Esophagus muscularis mucosa (tissue), 4 donors: ENCODE data around the gene ACP2.

Experiments
- EP300 ChIP-seq: sonication (generic); formaldehyde crosslinking; IDR thresholded peaks from one replicate; pipeline ENCODE4 v1.6.1; 2017; ENCODE audit warnings: antibody characterized with exemption
- POLR2A ChIP-seq: fragments of 450-650 bp; IDR thresholded peaks from one replicate; pipeline ENCODE4 v1.6.1; 2017; ENCODE audit warnings: antibody characterized with exemption, moderate library complexity, mild to moderate bottlenecking, low read depth
- TF ChIP-seq, protein P1 (sequence below), 3 experiments: fragments of 200-600 bp in 2 of 3; fragments of 450-650 bp in 1 of 3; sonication (generic) in 2 of 3; IDR thresholded peaks; one replicate each; pipeline ENCODE4 v1.5.1; 2017 to 2019; ENCODE audit warnings: antibody characterized with exemption in 3 of 3, mild to moderate bottlenecking in 2 of 3, moderate library complexity in 1 of 3

DNA sequence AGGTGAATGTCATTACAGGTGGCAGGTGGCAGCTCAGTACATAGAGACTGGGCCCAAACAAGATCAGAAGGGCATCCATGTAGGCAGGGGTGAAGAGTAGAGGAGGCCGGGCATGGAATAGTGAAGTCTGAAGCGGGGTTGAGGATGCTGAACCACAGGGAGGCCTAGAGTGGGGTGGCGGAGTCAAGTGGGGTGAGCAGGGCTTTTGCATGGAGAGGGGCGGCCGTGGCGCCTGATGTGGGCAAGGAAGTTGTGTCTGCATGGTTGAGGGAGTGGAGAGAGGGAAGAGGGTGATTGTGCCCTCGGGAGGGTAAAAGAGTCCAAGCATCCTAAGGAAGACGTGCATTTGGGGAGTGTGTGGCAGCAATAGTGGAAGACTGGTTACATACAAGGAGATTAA is 19.5 kb downstream of the ACP2 start:
- TF ChIP-seq, protein P1, sequence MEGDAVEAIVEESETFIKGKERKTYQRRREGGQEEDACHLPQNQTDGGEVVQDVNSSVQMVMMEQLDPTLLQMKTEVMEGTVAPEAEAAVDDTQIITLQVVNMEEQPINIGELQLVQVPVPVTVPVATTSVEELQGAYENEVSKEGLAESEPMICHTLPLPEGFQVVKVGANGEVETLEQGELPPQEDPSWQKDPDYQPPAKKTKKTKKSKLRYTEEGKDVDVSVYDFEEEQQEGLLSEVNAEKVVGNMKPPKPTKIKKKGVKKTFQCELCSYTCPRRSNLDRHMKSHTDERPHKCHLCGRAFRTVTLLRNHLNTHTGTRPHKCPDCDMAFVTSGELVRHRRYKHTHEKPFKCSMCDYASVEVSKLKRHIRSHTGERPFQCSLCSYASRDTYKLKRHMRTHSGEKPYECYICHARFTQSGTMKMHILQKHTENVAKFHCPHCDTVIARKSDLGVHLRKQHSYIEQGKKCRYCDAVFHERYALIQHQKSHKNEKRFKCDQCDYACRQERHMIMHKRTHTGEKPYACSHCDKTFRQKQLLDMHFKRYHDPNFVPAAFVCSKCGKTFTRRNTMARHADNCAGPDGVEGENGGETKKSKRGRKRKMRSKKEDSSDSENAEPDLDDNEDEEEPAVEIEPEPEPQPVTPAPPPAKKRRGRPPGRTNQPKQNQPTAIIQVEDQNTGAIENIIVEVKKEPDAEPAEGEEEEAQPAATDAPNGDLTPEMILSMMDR (IDR thresholded peaks at IDR 0.05): no peak
- TF ChIP-seq EP300 (no peak), POLR2A (no peak)
